Activated naive CD4-positive, alpha-beta T cell treated with anti-CD3 and anti-CD28 coated beads, Interleukin-2, amount 10 ng/mL, durations not matched to agents 7 days and 5 days (primary cell): ENCODE data around the gene SOX12.

Experiments used
- CTCF ChIA-PET: fragments of 350-600 bp; sonication (Branson Sonifier 250); formaldehyde crosslinking; loops from one replicate; lab custom pipeline; 2021; ENCODE audit warnings: antibody characterized with exemption; lab: Charles Lee
- DNase-seq: peaks from one replicate; pipeline ENCODE4 v3.0.0-alpha.2; 2020
- H3K27ac Mint-ChIP-seq: one replicate; pipeline ENCODE4 v1.8.0; 2021; ENCODE audit warnings: mild to moderate bottlenecking, moderate library complexity, mixed read lengths
- H3K27me3 Mint-ChIP-seq: one replicate; pipeline ENCODE4 v1.8.0; 2021; ENCODE audit warnings: mild to moderate bottlenecking, mixed read lengths
- H3K36me3 Mint-ChIP-seq: one replicate; pipeline ENCODE4 v1.8.0; 2021; ENCODE audit warnings: mixed read lengths
- H3K4me1 Mint-ChIP-seq: one replicate; pipeline ENCODE4 v1.8.0; 2021; ENCODE audit warnings: mixed read lengths
- H3K4me3 Mint-ChIP-seq: one replicate; pipeline ENCODE4 v1.8.0; 2021; ENCODE audit warnings: mild to moderate bottlenecking, moderate library complexity, mixed read lengths
- H3K9me3 Mint-ChIP-seq: one replicate; pipeline ENCODE4 v1.8.0; 2021; ENCODE audit warnings: mixed read lengths

The SOX12 gene

DNA sequence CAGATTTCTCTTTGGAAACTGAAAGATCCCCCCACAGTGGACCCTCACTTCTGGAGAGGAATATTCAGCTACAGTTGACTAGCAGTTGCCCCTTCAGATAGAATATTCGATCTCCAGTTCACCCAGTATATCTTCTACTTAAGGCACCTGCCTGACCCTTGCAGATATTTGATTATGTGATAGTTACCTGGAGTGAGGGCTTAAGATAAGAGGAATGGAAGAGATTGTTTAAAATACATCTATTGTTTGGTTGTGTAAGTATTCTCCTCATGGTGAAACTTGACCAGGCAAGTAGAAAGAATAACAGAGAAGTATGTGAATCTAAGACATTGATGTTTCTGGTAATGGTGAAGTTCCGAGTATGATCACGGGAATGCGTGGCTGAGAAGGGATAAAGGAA lies 29.5 kb upstream of the SOX12 start:
- H3K4me1 Mint-ChIP-seq = peaks cover 38% of the 10 kb centered on the region
- H3K4me3 Mint-ChIP-seq = peak overlapping the region; percentile 98
- CTCF ChIA-PET = interaction anchor here (1.2 kb wide), 1 partner anchor 112 kb away, joined by 3 read pairs; no protein-coding TSS in a partner anchor

DNA sequence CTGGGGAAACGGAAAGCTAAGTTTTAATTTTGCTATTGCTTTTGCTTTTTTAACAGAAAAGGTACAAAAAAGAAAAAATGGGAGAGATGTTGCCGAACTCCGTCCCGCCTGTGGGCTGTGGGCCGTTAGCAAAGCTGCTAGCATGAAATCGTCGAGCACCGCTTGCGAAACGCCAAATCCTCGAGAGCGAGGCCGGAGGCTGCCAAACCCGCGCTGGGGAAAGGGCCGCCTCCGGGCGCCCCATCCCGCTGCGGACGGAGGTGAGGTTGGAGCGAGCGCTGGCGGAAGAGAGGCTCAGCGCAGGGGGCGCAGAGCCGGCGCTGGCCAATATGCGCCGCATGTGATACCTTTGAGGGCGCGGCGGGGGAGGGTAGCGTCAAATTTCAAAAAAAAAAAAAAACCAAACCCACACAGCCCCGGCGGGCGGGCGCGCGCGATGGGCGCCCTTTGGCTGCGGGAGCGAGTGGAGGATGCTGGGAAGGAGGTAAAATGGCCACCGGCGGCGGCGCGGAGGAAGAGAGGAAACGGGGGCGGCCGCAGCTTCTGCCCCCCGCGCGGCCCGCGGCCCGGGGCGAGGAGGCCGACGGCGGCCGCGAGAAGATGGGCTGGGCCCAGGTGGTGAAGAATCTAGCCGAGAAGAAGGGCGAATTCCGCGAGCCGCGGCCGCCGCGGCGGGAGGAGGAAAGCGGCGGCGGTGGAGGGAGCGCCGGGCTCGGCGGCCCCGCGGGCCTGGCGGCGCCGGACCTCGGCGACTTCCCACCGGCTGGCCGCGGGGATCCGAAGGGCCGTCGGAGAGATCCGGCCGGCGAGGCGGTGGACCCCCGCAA lies 28.0 kb upstream of the SOX12 start, which contains the start of gene ZCCHC3:
ZCCHC3 (plus strand) TSS at position 473 of the 827 bp plus-strand sequence; CDS start at position 490, 17 bp downstream.
- Mint-ChIP-seq H3K9me3 (no peaks in the 10 kb centered on the region), H3K27ac (peak within 1 kb of the TSS; percentile 100), H3K4me3 (peak within 1 kb of the TSS; percentile 98), H3K27me3 (peaks cover 8% of the 10 kb centered on the region), H3K36me3 (peaks cover 40% of the 10 kb centered on the region), H3K4me1 (peaks cover 50% of the 10 kb centered on the region)
- peak; percentile 88 for DNase-seq
- CTCF ChIA-PET = interaction anchor here (1.1 to 2.5 kb wide), 3 partner anchors 12 to 110 kb away, joined by 3 to 10 read pairs (median 3); no protein-coding TSS in a partner anchor

More for the DNA sequence above, 29.5 kb upstream of the SOX12 start:
- peaks cover 31% of the 10 kb centered on the region for H3K36me3 Mint-ChIP-seq
- H3K27ac Mint-ChIP-seq = peak overlapping the region; percentile 100
- DNase-seq = no peak
- peaks cover 8% of the 10 kb centered on the region for H3K27me3 Mint-ChIP-seq
- H3K9me3 Mint-ChIP-seq = no peaks in the 10 kb centered on the region

DNA sequence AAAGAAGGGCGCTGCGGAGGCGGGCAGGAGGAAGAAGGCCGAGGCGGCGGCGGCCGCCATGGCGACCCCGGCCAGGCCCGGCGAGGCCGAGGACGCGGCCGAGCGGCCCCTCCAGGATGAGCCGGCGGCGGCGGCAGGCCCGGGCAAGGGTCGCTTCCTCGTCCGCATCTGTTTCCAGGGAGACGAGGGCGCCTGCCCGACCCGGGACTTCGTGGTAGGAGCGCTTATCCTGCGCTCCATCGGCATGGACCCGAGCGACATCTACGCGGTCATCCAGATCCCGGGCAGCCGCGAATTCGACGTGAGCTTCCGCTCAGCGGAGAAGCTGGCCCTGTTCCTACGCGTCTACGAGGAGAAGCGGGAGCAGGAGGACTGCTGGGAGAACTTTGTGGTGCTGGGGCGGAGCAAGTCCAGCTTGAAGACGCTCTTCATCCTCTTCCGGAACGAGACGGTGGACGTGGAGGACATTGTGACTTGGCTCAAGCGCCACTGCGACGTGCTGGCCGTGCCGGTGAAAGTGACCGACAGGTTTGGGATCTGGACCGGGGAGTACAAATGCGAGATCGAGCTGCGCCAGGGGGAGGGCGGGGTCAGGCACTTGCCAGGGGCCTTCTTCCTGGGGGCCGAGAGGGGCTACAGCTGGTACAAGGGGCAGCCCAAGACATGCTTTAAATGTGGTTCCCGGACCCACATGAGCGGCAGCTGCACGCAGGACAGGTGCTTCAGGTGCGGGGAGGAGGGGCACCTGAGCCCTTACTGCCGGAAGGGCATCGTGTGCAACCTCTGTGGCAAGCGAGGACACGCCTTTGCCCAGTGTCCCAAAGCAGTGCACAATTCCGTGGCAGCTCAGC lies 27.2 kb upstream of the SOX12 start:
- Mint-ChIP-seq H3K36me3 (peaks cover 44% of the 10 kb centered on the region), H3K9me3 (no peaks in the 10 kb centered on the region), H3K4me3 (peak overlapping the region; percentile 89), H3K4me1 (peaks cover 49% of the 10 kb centered on the region), H3K27me3 (peaks cover 5% of the 10 kb centered on the region), H3K27ac (peak overlapping the region; percentile 94)
- CTCF ChIA-PET = interaction anchor here (0.6 to 2.5 kb wide), 5 partner anchors 16 to 64 kb away, joined by 3 to 10 read pairs (median 4); no protein-coding TSS in a partner anchor
- peak; percentile 66 for DNase-seq

DNA sequence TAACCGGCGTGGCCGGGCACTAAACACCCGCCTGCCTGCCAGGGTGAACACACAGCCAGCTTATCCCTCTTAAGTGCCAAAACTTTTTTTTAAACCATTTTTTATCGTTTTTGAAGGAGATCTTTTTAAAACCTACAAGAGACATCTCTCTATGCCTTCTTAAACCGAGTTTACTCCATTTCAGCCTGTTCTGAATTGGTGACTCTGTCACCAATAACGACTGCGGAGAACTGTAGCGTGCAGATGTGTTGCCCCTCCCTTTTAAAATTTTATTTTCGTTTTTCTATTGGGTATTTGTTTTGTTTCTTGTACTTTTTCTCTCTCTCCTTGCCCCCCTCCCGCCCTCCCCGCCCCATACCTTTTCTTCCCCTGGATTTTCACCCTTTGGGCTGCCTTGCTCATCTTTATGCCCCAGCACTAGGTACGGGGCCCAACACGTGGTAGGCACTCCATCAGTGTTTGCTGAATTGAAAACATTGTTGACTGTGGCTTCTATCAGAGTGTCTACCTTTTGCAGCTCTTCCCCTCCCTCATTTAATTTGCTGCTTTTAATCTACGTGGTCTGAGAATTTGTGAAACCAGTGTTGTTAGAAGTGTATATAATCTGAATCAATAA lies 26.5 kb upstream of the SOX12 start:
- CTCF ChIA-PET = interaction anchor here (0.6 to 2.5 kb wide), 6 partner anchors 17 to 63 kb away, joined by 3 to 10 read pairs (median 4); no protein-coding TSS in a partner anchor
- H3K4me3 Mint-ChIP-seq = peak overlapping the region; percentile 89
- H3K4me1 Mint-ChIP-seq = peaks cover 49% of the 10 kb centered on the region
- peak overlapping the region; percentile 94 for H3K27ac Mint-ChIP-seq
- H3K36me3 Mint-ChIP-seq = peaks cover 44% of the 10 kb centered on the region
- H3K9me3 Mint-ChIP-seq = no peaks in the 10 kb centered on the region
- DNase-seq = no peak
- H3K27me3 Mint-ChIP-seq = peaks cover 5% of the 10 kb centered on the region

- CTCF ChIA-PET = interaction anchor here (0.8 to 2.5 kb wide), 4 partner anchors 9 to 72 kb away, joined by 3 to 10 read pairs (median 3); no protein-coding TSS in a partner anchor
- Mint-ChIP-seq H3K9me3 (no peaks in the 10 kb centered on the region), H3K36me3 (peaks cover 44% of the 10 kb centered on the region), H3K27ac (no peak overlapping the region), H3K4me1 (peaks cover 49% of the 10 kb centered on the region), H3K4me3 (peak overlapping the region; percentile 59), H3K27me3 (peaks cover 5% of the 10 kb centered on the region)
- no peak for DNase-seq
Measured at GRCh38 chr20:300345-300990, 24.9 kb upstream of the SOX12 start.

GRCh38 chr20:301886-302848 lies 23.2 kb upstream of the SOX12 start:
- peaks cover 34% of the 10 kb centered on the region for H3K4me1 Mint-ChIP-seq
- no peak overlapping the region for H3K4me3 Mint-ChIP-seq
- H3K36me3 Mint-ChIP-seq = peaks cover 42% of the 10 kb centered on the region
- H3K9me3 Mint-ChIP-seq = no peaks in the 10 kb centered on the region
- no peak overlapping the region for H3K27ac Mint-ChIP-seq
- no peak for DNase-seq
- CTCF ChIA-PET = no interaction called here
- H3K27me3 Mint-ChIP-seq = peaks cover 8% of the 10 kb centered on the region

DNA sequence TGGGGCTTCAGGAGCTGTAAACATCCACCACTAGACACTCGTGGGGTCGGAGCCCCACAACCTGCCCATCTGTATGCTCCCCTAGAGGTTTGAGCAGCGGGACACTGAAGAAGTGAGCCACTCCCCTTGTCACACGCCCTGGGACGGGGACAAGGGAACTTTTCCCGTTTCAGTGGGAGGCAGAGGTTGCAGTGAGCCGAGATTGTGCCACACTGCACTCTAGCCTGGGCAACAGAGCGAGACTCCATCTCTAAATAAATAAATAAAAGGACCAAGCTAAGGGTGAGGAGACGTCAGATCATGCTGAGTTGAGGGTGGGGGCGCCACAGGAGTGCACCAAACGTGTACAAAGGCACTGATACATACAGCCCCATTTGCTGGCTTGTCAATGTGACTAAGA lies 19.6 kb upstream of the SOX12 start:
- Mint-ChIP-seq H3K9me3 (no peaks in the 10 kb centered on the region), H3K27ac (no peak overlapping the region), H3K36me3 (peaks cover 13% of the 10 kb centered on the region), H3K4me1 (peaks cover 27% of the 10 kb centered on the region), H3K4me3 (no peak overlapping the region), H3K27me3 (peaks cover 9% of the 10 kb centered on the region)
- DNase-seq = no peak
- CTCF ChIA-PET = no interaction called here

- Mint-ChIP-seq H3K27ac (no peak overlapping the region), H3K9me3 (no peaks in the 10 kb centered on the region), H3K36me3 (no peaks in the 10 kb centered on the region), H3K4me3 (no peak overlapping the region), H3K27me3 (peaks cover 17% of the 10 kb centered on the region), H3K4me1 (peaks cover 19% of the 10 kb centered on the region)
- CTCF ChIA-PET = interaction anchor here (1.0 to 3.3 kb wide), 2 partner anchors 22 to 39 kb away, joined by 3 to 13 read pairs; no protein-coding TSS in a partner anchor
- DNase-seq = no peak
Measured at GRCh38 chr20:308427-309038, 16.8 kb upstream of the SOX12 start.

DNA sequence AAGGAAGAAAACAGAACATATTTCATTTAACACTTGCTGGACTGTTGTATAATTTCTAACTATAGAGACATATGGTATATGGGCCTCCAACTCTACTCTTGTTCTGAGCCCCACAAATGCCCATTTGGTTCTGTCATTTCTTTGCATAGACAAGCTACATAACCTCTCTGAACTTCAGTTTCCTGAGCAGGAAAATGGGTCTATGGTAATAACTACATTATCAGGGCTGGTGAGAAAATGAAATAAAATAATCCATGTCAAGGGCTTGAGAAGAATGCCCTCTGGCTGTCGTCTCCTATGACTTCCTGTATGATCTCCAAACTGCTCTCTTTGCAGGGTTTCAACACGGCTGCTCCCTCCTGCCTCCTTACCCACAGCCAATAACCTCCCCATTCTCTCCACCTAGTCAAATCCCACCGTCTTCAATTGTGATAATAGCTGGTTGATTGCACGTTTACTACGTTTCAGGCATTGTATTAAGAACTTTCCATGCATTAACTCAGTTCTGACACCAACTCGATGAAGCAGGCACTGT lies 16.0 kb upstream of the SOX12 start:
- H3K27me3 Mint-ChIP-seq = peaks cover 17% of the 10 kb centered on the region
- DNase-seq = no peak
- no peaks in the 10 kb centered on the region for H3K36me3 Mint-ChIP-seq
- peak overlapping the region; percentile 28 for H3K27ac Mint-ChIP-seq
- CTCF ChIA-PET = interaction anchor here (0.6 to 3.3 kb wide), 4 partner anchors 8 to 21 kb away, joined by 3 to 13 read pairs (median 3); partner anchors contain the start of gene ZCCHC3
- no peak overlapping the region for H3K4me3 Mint-ChIP-seq
- H3K9me3 Mint-ChIP-seq = no peaks in the 10 kb centered on the region
- H3K4me1 Mint-ChIP-seq = peaks cover 19% of the 10 kb centered on the region

DNA sequence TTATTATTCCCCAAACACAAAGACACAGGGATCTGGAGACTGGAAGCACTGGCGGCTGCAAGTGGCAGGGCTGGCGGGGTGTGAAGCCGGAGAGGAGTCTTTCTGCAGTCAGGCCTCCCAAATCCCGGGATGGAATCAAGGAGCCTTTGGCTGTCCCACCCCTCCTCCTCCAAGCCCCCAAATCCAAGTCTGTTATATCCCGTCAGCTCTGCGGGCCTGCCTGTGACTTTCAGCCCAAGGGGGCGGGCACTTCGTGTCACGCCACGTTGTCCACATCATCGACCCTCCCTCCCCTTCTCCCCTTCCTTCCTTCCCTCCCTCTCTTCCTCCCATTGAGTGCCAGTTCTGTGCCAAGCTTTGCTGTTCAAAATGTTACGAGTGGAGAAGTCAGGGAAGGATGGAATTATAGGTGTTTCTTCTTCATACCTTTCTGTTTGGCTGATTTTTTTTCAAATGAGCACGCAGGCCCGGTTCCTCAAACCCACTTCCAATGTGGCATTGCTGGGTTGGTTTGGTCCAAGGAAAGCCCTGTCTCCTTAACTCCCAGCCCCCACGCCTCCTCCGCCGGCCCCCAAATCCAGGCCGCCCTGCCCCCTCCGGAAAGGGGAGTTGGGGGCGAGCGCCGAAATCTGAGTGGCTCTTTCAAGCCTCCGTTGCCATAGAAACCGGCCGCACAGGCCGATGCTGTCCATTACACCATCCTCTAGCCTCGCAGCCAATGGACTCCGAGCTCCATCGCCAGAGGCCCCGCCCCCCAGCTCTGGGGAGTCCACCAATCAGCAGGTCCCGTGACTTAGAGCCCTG lies 15.3 kb upstream of the SOX12 start:
- Mint-ChIP-seq H3K27me3 (peaks cover 17% of the 10 kb centered on the region), H3K4me3 (peak overlapping the region; percentile 65), H3K27ac (peak overlapping the region; percentile 28), H3K9me3 (no peaks in the 10 kb centered on the region), H3K4me1 (peaks cover 19% of the 10 kb centered on the region), H3K36me3 (no peaks in the 10 kb centered on the region)
- DNase-seq = peak; percentile 87
- CTCF ChIA-PET = interaction anchor here (0.6 to 3.3 kb wide), 7 partner anchors 9 to 20 kb away, joined by 3 to 13 read pairs (median 3); partner anchors contain the start of genes SOX12 and ZCCHC3

DNA sequence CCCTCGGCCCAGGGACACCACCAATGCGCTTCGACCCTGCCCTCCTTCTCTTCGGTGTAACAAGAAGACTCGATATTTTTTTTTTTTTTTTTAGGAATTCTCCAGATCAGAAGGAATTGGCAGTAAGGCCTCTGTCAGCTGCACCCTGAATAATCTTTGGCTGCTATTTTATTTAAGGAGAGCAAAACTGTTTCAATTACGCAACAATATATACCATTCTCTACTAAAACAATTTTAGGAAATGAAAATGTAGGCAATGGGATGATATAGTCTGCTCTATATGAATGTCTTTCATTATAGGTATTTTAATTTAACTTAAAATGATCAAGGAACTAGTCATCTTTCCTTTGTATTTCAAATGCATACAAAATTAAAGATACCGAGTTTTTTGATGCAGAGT lies 14.7 kb upstream of the SOX12 start:
- Mint-ChIP-seq H3K9me3 (no peaks in the 10 kb centered on the region), H3K4me3 (peak overlapping the region; percentile 65), H3K36me3 (no peaks in the 10 kb centered on the region), H3K27me3 (peaks cover 17% of the 10 kb centered on the region), H3K27ac (no peak overlapping the region), H3K4me1 (peaks cover 19% of the 10 kb centered on the region)
- CTCF ChIA-PET = interaction anchor here (0.6 to 3.3 kb wide), 7 partner anchors 9 to 26 kb away, joined by 3 to 13 read pairs (median 3); partner anchors contain the start of gene SOX12
- DNase-seq = no peak
